ENCODE data around the gene MTHFR. TPM values are rescaled to one million over a fixed set of nuclear protein-coding genes. Genes with fewer than 3 reads are reported as not detected.

Gene MTHFR
- total RNA-seq, 1 donor, result 32.6 TPM

DNA sequence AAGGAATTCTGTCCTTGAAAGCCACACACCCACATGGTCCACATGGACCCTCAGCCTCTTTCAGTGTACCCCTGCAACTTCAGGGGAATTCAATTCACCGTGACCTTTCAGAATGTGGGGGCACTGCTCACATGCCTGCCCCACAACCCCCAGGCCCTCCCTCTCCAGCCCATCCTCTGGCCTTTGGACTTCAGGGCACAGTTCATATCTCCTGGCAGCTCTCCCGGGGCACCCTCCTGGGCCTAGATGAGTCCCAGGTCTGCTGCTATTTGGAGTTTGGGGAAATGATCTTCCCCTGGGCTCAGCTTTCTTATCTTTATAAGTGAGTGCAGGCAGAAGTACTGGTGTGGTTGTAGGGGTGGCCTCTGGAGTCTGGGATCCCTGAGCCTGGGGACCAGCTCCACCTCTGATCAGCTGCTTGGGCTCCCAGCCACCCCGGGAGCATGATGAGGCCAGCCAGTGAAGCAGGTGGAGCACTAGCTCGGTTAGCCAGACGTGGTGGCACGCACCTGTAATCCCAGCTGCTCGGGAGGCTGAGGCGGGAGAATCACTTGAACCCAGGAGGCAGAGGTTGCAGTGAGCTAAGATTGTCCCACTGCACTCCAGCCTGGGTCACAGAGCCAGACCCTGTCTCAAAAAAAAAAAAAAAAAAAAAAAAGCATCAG lies 28.0 kb downstream of the MTHFR start:
- no peaks in the 10 kb centered on the region for H3K27me3 ChIP-seq (ENCODE audit: insufficient read depth, low read length)
- H2AFZ ChIP-seq (ENCODE audit: low read length), result no peak overlapping the region
- no peaks in the 10 kb centered on the region for H3K4me1 ChIP-seq (ENCODE audit: insufficient read depth, low read length)
- H3K4me2 ChIP-seq (ENCODE audit: insufficient read depth, low read length), result no peak overlapping the region
- H3K9me3 ChIP-seq (ENCODE audit: low read depth, low read length), result no peaks in the 10 kb centered on the region
- H3K36me3 ChIP-seq (ENCODE audit: insufficient read depth, low read length), result no peaks in the 10 kb centered on the region
- no peaks in the 10 kb centered on the region for H4K20me1 ChIP-seq (ENCODE audit: insufficient read depth, low read length)
- H3K79me2 ChIP-seq (ENCODE audit: insufficient read depth, low read length), result no peaks in the 10 kb centered on the region
- no peak overlapping the region for H3K27ac ChIP-seq (ENCODE audit: low read depth, low read length)
- TF ChIP-seq, protein P1, sequence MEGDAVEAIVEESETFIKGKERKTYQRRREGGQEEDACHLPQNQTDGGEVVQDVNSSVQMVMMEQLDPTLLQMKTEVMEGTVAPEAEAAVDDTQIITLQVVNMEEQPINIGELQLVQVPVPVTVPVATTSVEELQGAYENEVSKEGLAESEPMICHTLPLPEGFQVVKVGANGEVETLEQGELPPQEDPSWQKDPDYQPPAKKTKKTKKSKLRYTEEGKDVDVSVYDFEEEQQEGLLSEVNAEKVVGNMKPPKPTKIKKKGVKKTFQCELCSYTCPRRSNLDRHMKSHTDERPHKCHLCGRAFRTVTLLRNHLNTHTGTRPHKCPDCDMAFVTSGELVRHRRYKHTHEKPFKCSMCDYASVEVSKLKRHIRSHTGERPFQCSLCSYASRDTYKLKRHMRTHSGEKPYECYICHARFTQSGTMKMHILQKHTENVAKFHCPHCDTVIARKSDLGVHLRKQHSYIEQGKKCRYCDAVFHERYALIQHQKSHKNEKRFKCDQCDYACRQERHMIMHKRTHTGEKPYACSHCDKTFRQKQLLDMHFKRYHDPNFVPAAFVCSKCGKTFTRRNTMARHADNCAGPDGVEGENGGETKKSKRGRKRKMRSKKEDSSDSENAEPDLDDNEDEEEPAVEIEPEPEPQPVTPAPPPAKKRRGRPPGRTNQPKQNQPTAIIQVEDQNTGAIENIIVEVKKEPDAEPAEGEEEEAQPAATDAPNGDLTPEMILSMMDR (IDR thresholded peaks at IDR 0.05; ENCODE audit: extremely low read depth, low read depth, low read length), result no peak
- peak; percentile 49 for DNase-seq (ENCODE audit: insufficient read length, low spot score, missing footprints)
- no peak overlapping the region for H3K4me3 ChIP-seq (ENCODE audit: insufficient read depth, low read length)

DNA sequence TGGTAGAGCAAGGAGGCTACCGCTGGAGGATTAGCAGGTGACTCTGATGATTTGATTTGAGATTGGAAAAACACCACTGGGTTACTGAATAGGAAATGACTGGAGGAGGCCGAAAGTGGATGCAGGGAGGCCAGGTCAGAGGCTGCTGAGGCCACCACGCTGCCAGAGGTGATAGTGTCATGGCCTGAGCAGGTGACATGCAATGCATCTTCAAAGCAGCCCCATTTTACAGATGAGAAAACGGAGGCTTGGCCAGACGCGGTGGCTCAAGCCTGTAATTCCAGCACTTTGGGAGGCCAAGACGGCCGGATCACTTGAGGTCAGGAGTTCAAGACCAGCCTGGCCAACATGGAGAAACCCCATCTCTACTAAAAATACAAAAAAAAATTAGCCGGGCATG lies 31.0 kb downstream of the MTHFR start:
- Histone ChIP-seq H3K36me3 (ENCODE audit: insufficient read depth, low read length) (no peaks in the 10 kb centered on the region), H3K4me3 (ENCODE audit: insufficient read depth, low read length) (no peak overlapping the region), H3K9me3 (ENCODE audit: low read depth, low read length) (no peaks in the 10 kb centered on the region), H3K4me1 (ENCODE audit: insufficient read depth, low read length) (no peaks in the 10 kb centered on the region), H4K20me1 (ENCODE audit: insufficient read depth, low read length) (no peaks in the 10 kb centered on the region), H3K4me2 (ENCODE audit: insufficient read depth, low read length) (no peak overlapping the region), H3K27me3 (ENCODE audit: insufficient read depth, low read length) (no peaks in the 10 kb centered on the region), H2AFZ (ENCODE audit: low read length) (no peak overlapping the region), H3K27ac (ENCODE audit: low read depth, low read length) (no peak overlapping the region), H3K79me2 (ENCODE audit: insufficient read depth, low read length) (no peaks in the 10 kb centered on the region)
- no peak for DNase-seq (ENCODE audit: insufficient read length, low spot score, missing footprints)
- TF ChIP-seq, protein P1 (IDR thresholded peaks at IDR 0.05; ENCODE audit: extremely low read depth, low read depth, low read length), result no peak

DNA sequence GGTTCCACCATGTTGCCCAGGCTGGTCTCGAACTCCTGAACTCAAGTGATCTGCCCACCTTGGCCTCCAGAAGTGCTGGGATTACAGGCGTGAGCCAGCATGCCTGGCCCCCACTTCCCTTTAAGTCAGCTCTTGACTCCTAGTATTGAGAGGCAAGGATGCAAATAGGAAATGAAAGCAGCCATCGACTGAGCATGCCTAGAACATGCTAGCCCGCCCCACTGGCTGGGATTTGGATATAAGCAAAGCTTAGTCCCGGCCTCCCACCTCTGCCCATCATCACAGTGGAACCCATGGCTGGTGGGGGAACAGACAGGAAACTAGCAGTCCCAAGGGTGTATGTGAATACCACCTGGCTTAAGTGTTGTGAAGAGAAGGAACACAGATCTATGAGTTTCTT lies 33.3 kb downstream of the MTHFR start:
- TF ChIP-seq, protein P1 (IDR thresholded peaks at IDR 0.05; ENCODE audit: extremely low read depth, low read depth, low read length), result no peak
- Histone ChIP-seq H3K27ac (ENCODE audit: low read depth, low read length) (no peak overlapping the region), H3K9me3 (ENCODE audit: low read depth, low read length) (no peaks in the 10 kb centered on the region), H4K20me1 (ENCODE audit: insufficient read depth, low read length) (no peaks in the 10 kb centered on the region), H3K4me3 (ENCODE audit: insufficient read depth, low read length) (no peak overlapping the region), H3K4me2 (ENCODE audit: insufficient read depth, low read length) (no peak overlapping the region), H3K36me3 (ENCODE audit: insufficient read depth, low read length) (no peaks in the 10 kb centered on the region), H3K27me3 (ENCODE audit: insufficient read depth, low read length) (peaks cover 5% of the 10 kb centered on the region), H2AFZ (ENCODE audit: low read length) (no peak overlapping the region), H3K4me1 (ENCODE audit: insufficient read depth, low read length) (no peaks in the 10 kb centered on the region), H3K79me2 (ENCODE audit: insufficient read depth, low read length) (no peaks in the 10 kb centered on the region)
- no peak for DNase-seq (ENCODE audit: insufficient read length, low spot score, missing footprints)

DNA sequence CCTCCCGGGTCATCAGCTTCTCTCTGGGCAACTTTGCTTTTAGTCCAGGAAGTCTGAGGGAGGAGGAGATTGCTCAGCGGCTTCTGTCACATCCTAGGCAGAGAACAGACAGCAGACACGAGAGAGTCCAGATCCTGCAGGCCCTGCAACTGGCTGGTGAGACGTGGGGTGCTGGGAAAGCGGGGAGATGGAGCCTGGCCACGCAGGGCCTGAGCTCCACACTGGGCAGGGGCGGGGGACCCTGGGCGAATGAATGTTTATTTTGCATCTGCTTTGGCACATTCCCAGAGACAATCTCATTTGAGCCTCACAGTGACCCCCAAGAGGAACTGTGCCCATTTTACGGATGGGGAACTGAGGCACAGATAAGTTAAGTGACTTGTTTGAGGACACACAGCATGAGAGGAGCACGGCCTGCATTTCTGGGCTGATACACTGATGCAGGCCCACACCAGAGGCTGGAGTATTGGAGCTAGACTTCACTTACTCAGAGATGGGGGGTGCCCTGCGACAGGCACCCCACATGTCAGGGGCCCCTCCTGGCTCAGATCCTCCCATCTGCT lies 34.2 kb downstream of the MTHFR start:
- Histone ChIP-seq H3K9me3 (ENCODE audit: low read depth, low read length) (no peaks in the 10 kb centered on the region), H3K27ac (ENCODE audit: low read depth, low read length) (no peak overlapping the region), H3K27me3 (ENCODE audit: insufficient read depth, low read length) (peaks cover 8% of the 10 kb centered on the region), H2AFZ (ENCODE audit: low read length) (no peak overlapping the region), H3K36me3 (ENCODE audit: insufficient read depth, low read length) (no peaks in the 10 kb centered on the region), H3K4me2 (ENCODE audit: insufficient read depth, low read length) (no peak overlapping the region), H3K4me1 (ENCODE audit: insufficient read depth, low read length) (no peaks in the 10 kb centered on the region), H4K20me1 (ENCODE audit: insufficient read depth, low read length) (no peaks in the 10 kb centered on the region), H3K4me3 (ENCODE audit: insufficient read depth, low read length) (no peak overlapping the region), H3K79me2 (ENCODE audit: insufficient read depth, low read length) (no peaks in the 10 kb centered on the region)
- DNase-seq (ENCODE audit: insufficient read length, low spot score, missing footprints), result peak; percentile 53
- TF ChIP-seq, protein P1 (IDR thresholded peaks at IDR 0.05; ENCODE audit: extremely low read depth, low read depth, low read length), result no peak
